Measurements from ENCODE around the gene FBXO28.

FBXO28 gene

DNA sequence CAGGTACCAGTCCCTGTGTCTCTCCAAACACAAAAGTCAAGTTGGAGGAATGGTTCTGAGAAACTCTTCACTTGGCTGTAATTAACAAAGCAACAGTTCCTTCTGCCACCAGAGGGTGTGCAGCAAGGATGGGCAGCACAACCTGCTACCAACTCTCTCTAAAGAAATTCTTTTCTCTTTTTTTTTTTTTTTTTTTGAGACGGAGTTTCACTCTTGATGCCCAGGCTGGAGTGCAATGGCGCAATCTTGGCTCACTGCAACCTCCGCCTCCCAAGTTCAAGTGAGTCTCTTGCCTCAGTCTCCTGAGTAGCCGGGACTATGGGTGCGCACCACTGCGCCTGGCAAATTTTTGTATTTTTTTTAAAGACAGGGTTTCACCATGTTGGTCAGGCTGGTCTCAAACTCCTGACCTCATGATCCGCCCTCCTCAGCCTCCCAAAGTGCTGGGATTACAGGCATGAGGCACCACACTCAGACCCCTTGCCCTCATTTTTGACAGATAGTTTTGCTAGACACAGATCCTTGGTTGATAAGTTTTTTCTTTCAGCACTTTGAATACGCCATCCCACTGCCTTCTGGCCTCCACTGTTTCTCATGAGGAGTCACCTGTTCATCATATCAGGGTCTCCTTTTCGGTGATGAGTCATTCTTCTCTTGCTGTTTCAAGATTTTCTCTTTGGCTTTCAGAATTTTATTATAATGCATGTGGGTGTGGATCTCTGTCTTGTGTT lies 57.0 kb downstream of the FBXO28 start:
- Histone ChIP-seq H3K4me2 (ENCODE audit: low read length, poor library complexity, severe bottlenecking) (no peak overlapping the region), H3K14ac (ENCODE audit: low read length in 2 of 2) (no peak overlapping the region), H2BK15ac (ENCODE audit: low read depth, poor library complexity, severe bottlenecking) (no peak overlapping the region), H4K8ac (ENCODE audit: low read length) (no peak overlapping the region), H3K9ac (ENCODE audit: low read length) (no peak overlapping the region), H2BK5ac (ENCODE audit: low read depth, low read length, poor library complexity, severe bottlenecking) (no peak overlapping the region), H3K79me1 (replicated peaks; ENCODE audit: low read length, poor library complexity, severe bottlenecking) (no peaks in the 10 kb centered on the region), H2BK120ac (ENCODE audit: low read depth, low read length) (no peak overlapping the region), H3K36me3 (ENCODE audit: control insufficient read depth in 1 of 2, insufficient read depth in 2 of 2, low read depth in 1 of 2, low read length in 2 of 2) (no peaks in the 10 kb centered on the region), H3K27me3 (ENCODE audit: control insufficient read depth in 1 of 2, insufficient read depth in 1 of 2, low read length in 2 of 2) (peaks cover 0 to 2% of the 10 kb centered on the region in 2 experiments), H3K4ac (ENCODE audit: low read depth in 1 of 2, low read length in 2 of 2) (no peak overlapping the region), H2AK5ac (ENCODE audit: low read length, severe bottlenecking) (no peak overlapping the region), H4K91ac (ENCODE audit: low read length) (no peak overlapping the region), H2AFZ (ENCODE audit: low read depth, low read length) (no peak overlapping the region), H3K18ac (ENCODE audit: low read depth in 1 of 2, low read length in 2 of 2) (no peak overlapping the region), H3K23ac (ENCODE audit: low read length in 2 of 2) (no peak overlapping the region), H3K4me1 (ENCODE audit: control insufficient read depth, insufficient read depth, low read depth, low read length) (peaks cover 5% of the 10 kb centered on the region), H3K4me3 (ENCODE audit: insufficient read depth in 1 of 2, low read depth in 1 of 2, low read length in 2 of 2) (no peak overlapping the region), H2BK12ac (ENCODE audit: low read length in 2 of 2) (no peak overlapping the region), H3K9me3 (ENCODE audit: control insufficient read depth, low read length) (no peaks in the 10 kb centered on the region), H3K27ac (ENCODE audit: low read length, poor library complexity, severe bottlenecking) (no peak overlapping the region)
- DNase-seq, result peak; percentile 40
- 88% methylated on average over 8 of the region's 9 CpGs for WGBS

DNA sequence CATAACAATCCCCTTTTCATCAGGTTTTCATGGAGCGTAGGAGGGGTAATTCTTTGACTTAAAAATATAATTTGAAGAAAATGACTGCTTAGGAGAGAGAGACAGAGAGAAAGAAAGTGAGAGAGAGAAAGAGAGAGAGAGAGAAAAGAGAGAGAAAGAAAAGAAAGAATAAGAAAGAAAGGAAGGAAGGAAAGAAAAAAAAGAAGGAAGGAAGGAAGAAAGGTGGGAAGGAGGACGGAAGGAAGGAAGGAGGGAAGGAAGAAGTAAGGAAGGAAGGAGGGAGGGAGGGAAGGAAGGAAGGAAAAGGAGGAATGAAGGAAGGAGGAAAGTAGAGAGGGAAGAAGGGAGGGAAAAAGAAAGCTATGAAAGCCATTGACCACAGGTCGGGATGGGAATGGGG lies 58.3 kb downstream of the FBXO28 start:
- Histone ChIP-seq H2AFZ (ENCODE audit: low read depth, low read length) (no peak overlapping the region), H3K23ac (ENCODE audit: low read length in 2 of 2) (no peak overlapping the region), H2BK5ac (ENCODE audit: low read depth, low read length, poor library complexity, severe bottlenecking) (no peak overlapping the region), H2BK15ac (ENCODE audit: low read depth, poor library complexity, severe bottlenecking) (no peak overlapping the region), H2BK120ac (ENCODE audit: low read depth, low read length) (no peak overlapping the region), H3K14ac (ENCODE audit: low read length in 2 of 2) (no peak overlapping the region), H3K9ac (ENCODE audit: low read length) (no peak overlapping the region), H3K27me3 (ENCODE audit: control insufficient read depth in 1 of 2, insufficient read depth in 1 of 2, low read length in 2 of 2) (peaks cover 0 to 2% of the 10 kb centered on the region in 2 experiments), H3K4me1 (ENCODE audit: control insufficient read depth, insufficient read depth, low read depth, low read length) (peaks cover 5% of the 10 kb centered on the region), H3K9me3 (ENCODE audit: control insufficient read depth, low read length) (no peaks in the 10 kb centered on the region), H4K91ac (ENCODE audit: low read length) (no peak overlapping the region), H4K8ac (ENCODE audit: low read length) (no peak overlapping the region), H3K4me3 (ENCODE audit: insufficient read depth in 1 of 2, low read depth in 1 of 2, low read length in 2 of 2) (no peak overlapping the region), H2AK5ac (ENCODE audit: low read length, severe bottlenecking) (no peak overlapping the region), H3K4me2 (ENCODE audit: low read length, poor library complexity, severe bottlenecking) (no peak overlapping the region), H3K18ac (ENCODE audit: low read depth in 1 of 2, low read length in 2 of 2) (no peak overlapping the region), H3K79me1 (replicated peaks; ENCODE audit: low read length, poor library complexity, severe bottlenecking) (no peaks in the 10 kb centered on the region), H2BK12ac (ENCODE audit: low read length in 2 of 2) (no peak overlapping the region), H3K36me3 (ENCODE audit: control insufficient read depth in 1 of 2, insufficient read depth in 2 of 2, low read depth in 1 of 2, low read length in 2 of 2) (no peaks in the 10 kb centered on the region), H3K27ac (ENCODE audit: low read length, poor library complexity, severe bottlenecking) (no peak overlapping the region), H3K4ac (ENCODE audit: low read depth in 1 of 2, low read length in 2 of 2) (no peak overlapping the region)
- 92% methylated on average over 3 of the region's 3 CpGs for WGBS
- no peak for DNase-seq

DNA sequence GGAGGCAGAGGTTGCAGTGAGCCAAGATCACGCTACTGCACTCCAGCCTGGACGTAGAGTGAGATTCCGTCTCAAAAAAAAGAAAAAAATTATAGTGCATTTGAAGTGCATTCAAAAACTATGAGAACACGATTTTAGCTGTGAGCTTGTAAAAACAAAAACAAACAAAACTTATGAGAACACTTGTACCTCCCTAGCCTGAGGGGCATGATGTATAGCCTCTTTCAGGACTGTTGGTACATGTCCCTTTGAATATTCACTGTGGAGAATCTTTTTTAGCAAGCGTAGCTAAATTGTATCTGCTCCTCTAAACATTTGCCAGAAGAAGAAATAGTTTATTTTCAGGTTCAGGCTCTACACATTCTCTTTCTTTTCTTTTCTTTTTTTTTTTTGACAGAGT lies 59.6 kb downstream of the FBXO28 start:
- no peak overlapping the region for H2AFZ ChIP-seq (ENCODE audit: low read depth, low read length)
- no peak overlapping the region for H4K8ac ChIP-seq (ENCODE audit: low read length)
- no peak overlapping the region for H3K27ac ChIP-seq (ENCODE audit: low read length, poor library complexity, severe bottlenecking)
- H3K4me3 ChIP-seq (ENCODE audit: insufficient read depth in 1 of 2, low read depth in 1 of 2, low read length in 2 of 2), result no peak overlapping the region
- no peak overlapping the region for H3K14ac ChIP-seq (ENCODE audit: low read length in 2 of 2)
- H3K79me1 ChIP-seq (replicated peaks; ENCODE audit: low read length, poor library complexity, severe bottlenecking), result no peaks in the 10 kb centered on the region
- H2AK5ac ChIP-seq (ENCODE audit: low read length, severe bottlenecking), result no peak overlapping the region
- DNase-seq, result no peak
- no peak overlapping the region for H3K4ac ChIP-seq (ENCODE audit: low read depth in 1 of 2, low read length in 2 of 2)
- peaks cover 5% of the 10 kb centered on the region for H3K4me1 ChIP-seq (ENCODE audit: control insufficient read depth, insufficient read depth, low read depth, low read length)
- peaks cover 0 to 2% of the 10 kb centered on the region in 2 experiments for H3K27me3 ChIP-seq (ENCODE audit: control insufficient read depth in 1 of 2, insufficient read depth in 1 of 2, low read length in 2 of 2)
- WGBS, result 85% methylated on average over 3 of the region's 5 CpGs
- no peak overlapping the region for H3K18ac ChIP-seq (ENCODE audit: low read depth in 1 of 2, low read length in 2 of 2)
- no peaks in the 10 kb centered on the region for H3K36me3 ChIP-seq (ENCODE audit: control insufficient read depth in 1 of 2, insufficient read depth in 2 of 2, low read depth in 1 of 2, low read length in 2 of 2)
- no peak overlapping the region for H3K4me2 ChIP-seq (ENCODE audit: low read length, poor library complexity, severe bottlenecking)
- H2BK12ac ChIP-seq (ENCODE audit: low read length in 2 of 2), result no peak overlapping the region
- no peak overlapping the region for H4K91ac ChIP-seq (ENCODE audit: low read length)
- no peaks in the 10 kb centered on the region for H3K9me3 ChIP-seq (ENCODE audit: control insufficient read depth, low read length)
- H3K23ac ChIP-seq (ENCODE audit: low read length in 2 of 2), result no peak overlapping the region
- H2BK120ac ChIP-seq (ENCODE audit: low read depth, low read length), result no peak overlapping the region
- no peak overlapping the region for H2BK15ac ChIP-seq (ENCODE audit: low read depth, poor library complexity, severe bottlenecking)
- H2BK5ac ChIP-seq (ENCODE audit: low read depth, low read length, poor library complexity, severe bottlenecking), result no peak overlapping the region
- no peak overlapping the region for H3K9ac ChIP-seq (ENCODE audit: low read length)

DNA sequence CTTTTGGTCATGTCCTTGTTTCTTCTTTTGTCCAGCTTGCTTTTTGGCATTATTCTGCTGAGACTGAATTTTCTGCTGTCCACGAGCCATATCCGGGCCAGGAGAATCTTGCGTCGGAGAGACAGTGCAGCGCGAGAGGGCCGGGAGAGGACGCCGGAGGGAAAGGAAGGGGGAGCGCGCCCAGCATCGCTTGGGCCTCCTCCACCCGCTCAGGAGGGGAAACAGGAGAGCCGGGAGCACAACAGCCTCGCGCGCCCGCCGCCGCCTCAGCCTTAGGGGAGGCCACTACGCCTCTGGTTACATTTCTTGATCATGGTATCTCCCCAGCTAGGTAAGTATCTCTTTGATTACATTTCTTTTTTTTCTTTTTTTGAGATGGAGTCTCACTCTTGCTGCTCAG lies 61.7 kb downstream of the FBXO28 start:
- no peaks in the 10 kb centered on the region for H3K36me3 ChIP-seq (ENCODE audit: control insufficient read depth in 1 of 2, insufficient read depth in 2 of 2, low read depth in 1 of 2, low read length in 2 of 2)
- peak overlapping the region in 1 of 2 experiments; percentile 55 for H3K4me3 ChIP-seq (ENCODE audit: insufficient read depth in 1 of 2, low read depth in 1 of 2, low read length in 2 of 2)
- H3K4ac ChIP-seq (ENCODE audit: low read depth in 1 of 2, low read length in 2 of 2), result no peak overlapping the region
- peak overlapping the region; percentile 58 for H3K4me2 ChIP-seq (ENCODE audit: low read length, poor library complexity, severe bottlenecking)
- H2BK120ac ChIP-seq (ENCODE audit: low read depth, low read length), result no peak overlapping the region
- peak overlapping the region; percentile 71 for H2AFZ ChIP-seq (ENCODE audit: low read depth, low read length)
- no peak overlapping the region for H2BK5ac ChIP-seq (ENCODE audit: low read depth, low read length, poor library complexity, severe bottlenecking)
- no peak overlapping the region for H3K27ac ChIP-seq (ENCODE audit: low read length, poor library complexity, severe bottlenecking)
- no peak overlapping the region for H2BK12ac ChIP-seq (ENCODE audit: low read length in 2 of 2)
- peak overlapping the region in 1 of 2 experiments; percentile 40 for H3K18ac ChIP-seq (ENCODE audit: low read depth in 1 of 2, low read length in 2 of 2)
- peaks cover 4% of the 10 kb centered on the region for H3K4me1 ChIP-seq (ENCODE audit: control insufficient read depth, insufficient read depth, low read depth, low read length)
- H4K8ac ChIP-seq (ENCODE audit: low read length), result peak overlapping the region; percentile 49
- H2BK15ac ChIP-seq (ENCODE audit: low read depth, poor library complexity, severe bottlenecking), result peak overlapping the region; percentile 94
- no peak overlapping the region for H2AK5ac ChIP-seq (ENCODE audit: low read length, severe bottlenecking)
- H3K79me1 ChIP-seq (replicated peaks; ENCODE audit: low read length, poor library complexity, severe bottlenecking), result no peaks in the 10 kb centered on the region
- peak overlapping the region; percentile 69 for H3K9ac ChIP-seq (ENCODE audit: low read length)
- peaks cover 0 to 2% of the 10 kb centered on the region in 2 experiments for H3K27me3 ChIP-seq (ENCODE audit: control insufficient read depth in 1 of 2, insufficient read depth in 1 of 2, low read length in 2 of 2)
- H3K9me3 ChIP-seq (ENCODE audit: control insufficient read depth, low read length), result no peaks in the 10 kb centered on the region
- H3K23ac ChIP-seq (ENCODE audit: low read length in 2 of 2), result no peak overlapping the region
- no peak for DNase-seq
- H4K91ac ChIP-seq (ENCODE audit: low read length), result no peak overlapping the region
- H3K14ac ChIP-seq (ENCODE audit: low read length in 2 of 2), result no peak overlapping the region
- WGBS, result 7% methylated on average over 9 of the region's 21 CpGs
